ENCODE results near the gene CNTFR. TPM values are rescaled to one million over a fixed set of nuclear protein-coding genes. Genes with fewer than 3 reads are reported as not detected.

CNTFR gene
- polyA plus RNA-seq, 1 donor (not counting 4 experiments of a cell fraction or from before 2014, with no cell fraction given): 0.42 TPM

DNA sequence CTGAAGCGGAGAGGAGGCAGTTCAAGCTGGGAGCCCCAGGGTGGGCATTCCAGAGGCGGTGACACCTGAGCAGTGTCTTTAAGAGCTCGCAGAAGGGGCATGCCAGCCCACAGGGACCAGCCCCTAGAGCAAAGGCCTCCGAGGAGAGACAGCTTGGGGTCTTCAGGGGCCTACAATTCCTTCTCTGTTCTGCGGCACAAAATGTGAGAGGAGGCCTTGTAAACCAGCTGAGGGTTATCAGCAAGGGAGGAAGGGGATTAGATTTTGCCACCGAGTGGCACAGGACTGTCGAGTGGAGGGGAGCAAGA lies 48.6 kb upstream of the CNTFR start:
- H3K9me3 ChIP-seq (ENCODE audit: control insufficient read depth, low read depth, low read length): no peaks in the 10 kb centered on the region
- peaks cover 25% of the 10 kb centered on the region for H3K4me1 ChIP-seq (ENCODE audit: control insufficient read depth, extremely low read depth, insufficient read depth, low read length)
- peak overlapping the region; percentile 95 for H3K4me2 ChIP-seq (ENCODE audit: control insufficient read depth, extremely low read depth, insufficient read depth, low read depth, low read length)
- dilution Hi-C loops (cut with MboI; ENCODE audit: extremely low pct_ligation_motif_present, low sequenced_read_pairs): no loop called here
- peak overlapping the region; percentile 85 to 95 (median 93) for H3K4me3 ChIP-seq (ENCODE audit: control insufficient read depth in 2 of 3, extremely low read depth in 1 of 3, insufficient read depth in 2 of 3, low read depth in 1 of 3, low read length in 3 of 3)
- no peaks in the 10 kb centered on the region for H3K9me1 ChIP-seq (ENCODE audit: control insufficient read depth, extremely low read depth, insufficient read depth, low read length)
- no peak for TF ChIP-seq EZH2 (IDR thresholded peaks at IDR 0.05; ENCODE audit: low read length)
- TF ChIP-seq, protein P1, sequence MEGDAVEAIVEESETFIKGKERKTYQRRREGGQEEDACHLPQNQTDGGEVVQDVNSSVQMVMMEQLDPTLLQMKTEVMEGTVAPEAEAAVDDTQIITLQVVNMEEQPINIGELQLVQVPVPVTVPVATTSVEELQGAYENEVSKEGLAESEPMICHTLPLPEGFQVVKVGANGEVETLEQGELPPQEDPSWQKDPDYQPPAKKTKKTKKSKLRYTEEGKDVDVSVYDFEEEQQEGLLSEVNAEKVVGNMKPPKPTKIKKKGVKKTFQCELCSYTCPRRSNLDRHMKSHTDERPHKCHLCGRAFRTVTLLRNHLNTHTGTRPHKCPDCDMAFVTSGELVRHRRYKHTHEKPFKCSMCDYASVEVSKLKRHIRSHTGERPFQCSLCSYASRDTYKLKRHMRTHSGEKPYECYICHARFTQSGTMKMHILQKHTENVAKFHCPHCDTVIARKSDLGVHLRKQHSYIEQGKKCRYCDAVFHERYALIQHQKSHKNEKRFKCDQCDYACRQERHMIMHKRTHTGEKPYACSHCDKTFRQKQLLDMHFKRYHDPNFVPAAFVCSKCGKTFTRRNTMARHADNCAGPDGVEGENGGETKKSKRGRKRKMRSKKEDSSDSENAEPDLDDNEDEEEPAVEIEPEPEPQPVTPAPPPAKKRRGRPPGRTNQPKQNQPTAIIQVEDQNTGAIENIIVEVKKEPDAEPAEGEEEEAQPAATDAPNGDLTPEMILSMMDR (optimal IDR thresholded peaks at IDR 0.05 in 1 of 3, IDR thresholded peaks at IDR 0.05 in 1 of 3, conservative IDR thresholded peaks at IDR 0.05 in 1 of 3; ENCODE audit: extremely low read depth in 1 of 3, insufficient read depth in 2 of 3, low read length in 3 of 3): no peak
- peak overlapping the region; percentile 63 for H3K27ac ChIP-seq (ENCODE audit: control insufficient read depth, insufficient read depth, low read length)
- peaks cover 25% of the 10 kb centered on the region for H3K79me2 ChIP-seq (ENCODE audit: control insufficient read depth, insufficient read depth, low read length)
- DNase-seq (ENCODE audit: low read depth, low spot score) (no peak), FAIRE-seq (peak; percentile 9)
- H2AFZ ChIP-seq (ENCODE audit: control insufficient read depth, low read length): peak overlapping the region; percentile 99
- no peaks in the 10 kb centered on the region for H3K27me3 ChIP-seq (ENCODE audit: control insufficient read depth, extremely low read depth, insufficient read depth, low read length)
- H3K36me3 ChIP-seq (ENCODE audit: control insufficient read depth in 2 of 2, extremely low read depth in 1 of 2, insufficient read depth in 2 of 2, low read length in 2 of 2): peaks cover 11 to 12% of the 10 kb centered on the region in 2 experiments
- peaks cover 2% of the 10 kb centered on the region for H4K20me1 ChIP-seq (ENCODE audit: control insufficient read depth, extremely low read depth, insufficient read depth, low read length)
- peak overlapping the region; percentile 87 for H3K9ac ChIP-seq (ENCODE audit: control insufficient read depth, extremely low read depth, insufficient read depth, low read length)

DNA sequence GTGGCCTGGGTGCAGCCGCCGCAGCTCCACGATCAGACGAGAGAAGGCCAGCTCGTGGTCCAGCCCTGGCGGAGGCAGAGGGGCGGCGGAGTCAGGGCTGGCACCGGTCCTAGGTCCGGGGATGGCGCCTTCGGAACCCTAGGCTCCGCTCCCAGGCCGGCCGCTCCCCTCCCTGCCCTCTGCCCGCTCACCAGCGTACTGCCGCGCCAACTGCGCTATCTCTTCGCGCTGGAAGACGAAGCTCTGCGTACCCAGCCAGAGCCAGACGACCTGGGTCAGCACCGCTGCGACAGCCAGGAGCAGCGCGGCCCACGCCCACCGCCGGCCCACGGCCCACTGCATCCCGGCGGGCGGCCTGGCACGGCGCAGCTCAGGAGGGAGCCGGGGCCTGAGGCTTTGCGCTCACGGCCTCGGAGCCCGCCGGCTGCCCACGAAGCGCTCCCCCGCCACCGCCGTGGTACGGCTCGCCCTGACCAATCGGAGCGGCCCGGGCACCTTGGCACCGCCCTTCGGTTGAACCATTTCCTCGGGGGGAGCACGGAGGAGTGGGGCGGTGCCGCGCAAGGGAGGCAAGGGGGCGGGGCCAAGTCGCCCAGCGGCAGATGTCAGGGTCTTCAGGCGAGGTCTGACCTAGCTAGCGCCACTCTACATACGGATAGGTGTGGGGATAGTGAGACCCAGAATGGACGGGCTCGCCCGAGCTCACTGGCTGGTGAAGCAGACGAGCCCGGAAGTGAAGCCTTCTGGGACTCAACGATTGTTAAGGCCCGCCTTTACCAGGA lies 48.0 kb upstream of the CNTFR start, which contains the start of gene SIGMAR1:
TSS of gene SIGMAR1 (minus strand) at position 432 of the 782 bp plus-strand sequence. CDS start at position 342, 90 bp downstream.
- peak within 1 kb of the TSS; percentile 85 to 95 (median 93) for H3K4me3 ChIP-seq (ENCODE audit: control insufficient read depth in 2 of 3, extremely low read depth in 1 of 3, insufficient read depth in 2 of 3, low read depth in 1 of 3, low read length in 3 of 3)
- H3K27me3 ChIP-seq (ENCODE audit: control insufficient read depth, extremely low read depth, insufficient read depth, low read length): no peaks in the 10 kb centered on the region
- no peak for DNase-seq (ENCODE audit: low read depth, low spot score)
- H4K20me1 ChIP-seq (ENCODE audit: control insufficient read depth, extremely low read depth, insufficient read depth, low read length): peaks cover 2% of the 10 kb centered on the region
- peaks cover 25% of the 10 kb centered on the region for H3K79me2 ChIP-seq (ENCODE audit: control insufficient read depth, insufficient read depth, low read length)
- dilution Hi-C loops (cut with MboI; ENCODE audit: extremely low pct_ligation_motif_present, low sequenced_read_pairs): no loop called here
- peaks cover 11 to 12% of the 10 kb centered on the region in 2 experiments for H3K36me3 ChIP-seq (ENCODE audit: control insufficient read depth in 2 of 2, extremely low read depth in 1 of 2, insufficient read depth in 2 of 2, low read length in 2 of 2)
- no peak for TF ChIP-seq EZH2 (IDR thresholded peaks at IDR 0.05; ENCODE audit: low read length)
- TF ChIP-seq, protein P1 (optimal IDR thresholded peaks at IDR 0.05 in 1 of 3, IDR thresholded peaks at IDR 0.05 in 1 of 3, conservative IDR thresholded peaks at IDR 0.05 in 1 of 3; ENCODE audit: extremely low read depth in 1 of 3, insufficient read depth in 2 of 3, low read length in 3 of 3): no peak
- peak within 1 kb of the TSS; percentile 97 for H3K4me2 ChIP-seq (ENCODE audit: control insufficient read depth, extremely low read depth, insufficient read depth, low read depth, low read length)
- FAIRE-seq: no peak
- H3K9ac ChIP-seq (ENCODE audit: control insufficient read depth, extremely low read depth, insufficient read depth, low read length): peak within 1 kb of the TSS; percentile 87
- H3K27ac ChIP-seq (ENCODE audit: control insufficient read depth, insufficient read depth, low read length): peak within 1 kb of the TSS; percentile 63
- peaks cover 25% of the 10 kb centered on the region for H3K4me1 ChIP-seq (ENCODE audit: control insufficient read depth, extremely low read depth, insufficient read depth, low read length)
- H3K9me1 ChIP-seq (ENCODE audit: control insufficient read depth, extremely low read depth, insufficient read depth, low read length): no peaks in the 10 kb centered on the region
- H3K9me3 ChIP-seq (ENCODE audit: control insufficient read depth, low read depth, low read length): no peaks in the 10 kb centered on the region
- peak within 1 kb of the TSS; percentile 99 for H2AFZ ChIP-seq (ENCODE audit: control insufficient read depth, low read length)
